GM21619 (cell line): ENCODE results near the gene BCAN.

Experiments
- ATAC-seq: cut with Tn5 transposase; IDR thresholded peaks from one replicate; pipeline ENCODE4 v1.9.1; 2021; ENCODE audit not compliant: unreplicated experiment

Gene BCAN

DNA sequence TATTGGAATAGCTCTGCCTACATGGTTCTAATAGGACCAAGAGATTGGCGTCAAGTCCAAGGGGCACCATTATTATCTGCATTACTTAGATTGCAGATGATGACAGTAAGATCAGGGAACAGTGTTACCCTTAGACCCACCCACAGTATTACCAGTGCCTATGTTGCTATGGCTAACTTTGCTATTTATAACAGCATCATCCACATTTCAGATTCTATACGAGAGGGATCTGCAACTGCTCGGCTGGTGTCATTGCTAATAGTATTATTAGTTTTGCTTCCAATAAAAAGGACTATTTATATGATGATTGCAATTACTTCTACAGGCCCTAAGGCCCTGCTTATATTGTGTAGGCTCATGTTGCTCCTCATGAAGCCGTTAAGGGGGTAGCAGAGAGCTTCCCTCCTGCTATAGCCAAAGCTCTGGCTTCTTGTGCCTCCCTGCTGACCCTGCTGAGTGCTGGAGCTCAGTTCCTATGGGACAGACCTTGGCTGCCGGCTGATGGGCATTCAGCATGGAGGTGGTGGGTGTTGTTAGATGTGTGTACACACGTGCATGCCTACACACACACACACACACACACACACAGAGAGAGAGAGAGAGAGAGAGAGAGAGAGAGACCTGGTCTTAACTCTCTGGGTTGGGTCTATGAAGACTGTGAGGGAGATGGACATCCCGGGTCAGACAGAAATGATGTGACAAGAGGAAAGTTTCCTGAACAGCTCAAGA is 1.3 kb downstream of the BCAN start:
- no peak for ATAC-seq

DNA sequence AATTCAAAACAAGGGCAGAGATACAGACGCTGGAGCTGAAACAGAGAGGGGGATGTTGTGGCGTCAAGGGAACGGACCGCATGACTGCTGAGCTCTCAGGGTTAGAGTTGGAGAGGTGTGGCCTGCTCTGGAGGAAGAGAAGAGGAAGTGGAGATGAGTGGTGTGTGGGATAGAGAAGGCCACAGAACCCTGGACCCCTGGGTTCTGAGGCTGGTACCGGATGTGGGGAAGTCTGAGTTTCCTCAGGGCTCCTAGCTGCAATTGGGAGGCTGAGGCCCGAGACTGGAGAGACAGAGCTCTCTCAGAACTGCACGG is 1.8 kb downstream of the BCAN start:
- ATAC-seq: no peak

DNA sequence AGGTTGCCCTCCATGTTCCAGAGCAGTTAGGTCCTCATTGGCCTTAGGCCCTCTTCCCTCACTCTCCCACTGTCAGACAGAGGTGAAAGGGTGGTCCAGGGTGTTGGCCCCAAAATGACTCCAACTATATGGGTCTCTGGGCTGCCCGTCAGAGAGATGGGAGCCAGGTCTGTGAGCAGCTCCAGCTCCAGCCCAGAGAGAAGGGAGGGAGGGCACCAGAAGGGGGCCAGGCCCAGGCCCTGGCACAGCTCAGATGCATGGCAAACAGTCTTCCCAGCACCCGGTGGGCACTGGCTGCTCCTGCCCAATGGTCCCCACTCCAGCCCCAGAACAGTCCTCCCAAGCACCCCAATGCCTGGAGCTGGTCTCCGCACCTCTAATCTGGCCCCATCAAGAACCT is 2.2 kb downstream of the BCAN start:
- no peak for ATAC-seq

DNA sequence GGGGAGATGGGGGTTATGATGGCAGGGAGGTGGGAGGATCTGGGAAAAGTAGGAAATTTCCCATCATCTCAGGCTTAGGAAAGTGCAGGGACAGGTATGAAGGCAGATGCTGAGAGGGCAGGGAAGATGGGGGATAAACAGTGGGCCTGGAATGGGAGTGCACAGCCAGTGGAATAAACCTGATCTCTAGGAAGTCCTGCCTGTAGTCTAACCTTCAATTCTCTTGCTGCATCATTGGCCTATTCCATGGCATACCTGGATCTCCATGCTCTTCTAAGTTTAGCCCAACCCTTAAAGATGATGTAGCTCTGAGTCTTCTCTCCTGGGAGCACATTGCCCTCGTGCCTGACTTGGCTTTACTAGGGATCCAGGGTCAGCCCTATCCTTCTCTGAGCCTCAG is 2.7 kb downstream of the BCAN start:
- ATAC-seq: no peak

DNA sequence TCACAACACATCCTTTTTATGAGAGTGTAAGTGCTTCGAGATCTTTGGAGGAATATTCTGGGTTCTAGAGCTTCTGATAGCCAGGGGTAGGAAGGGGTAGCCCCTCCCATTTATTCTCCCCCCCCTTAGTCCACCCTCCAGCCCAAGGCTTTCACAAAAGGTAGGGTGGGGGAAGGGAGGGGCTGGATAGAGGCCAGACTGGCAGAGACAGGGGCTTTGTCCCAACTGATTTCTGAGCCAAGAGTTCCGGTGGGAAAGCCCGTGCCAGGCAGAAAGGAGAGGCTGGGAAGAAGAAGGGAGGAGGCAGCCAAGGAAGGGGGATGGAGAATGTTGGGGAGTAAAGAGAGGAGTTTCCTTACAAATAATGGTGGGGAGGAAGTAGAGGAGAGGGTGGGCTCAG is 3.1 kb downstream of the BCAN start:
- ATAC-seq: no peak

DNA sequence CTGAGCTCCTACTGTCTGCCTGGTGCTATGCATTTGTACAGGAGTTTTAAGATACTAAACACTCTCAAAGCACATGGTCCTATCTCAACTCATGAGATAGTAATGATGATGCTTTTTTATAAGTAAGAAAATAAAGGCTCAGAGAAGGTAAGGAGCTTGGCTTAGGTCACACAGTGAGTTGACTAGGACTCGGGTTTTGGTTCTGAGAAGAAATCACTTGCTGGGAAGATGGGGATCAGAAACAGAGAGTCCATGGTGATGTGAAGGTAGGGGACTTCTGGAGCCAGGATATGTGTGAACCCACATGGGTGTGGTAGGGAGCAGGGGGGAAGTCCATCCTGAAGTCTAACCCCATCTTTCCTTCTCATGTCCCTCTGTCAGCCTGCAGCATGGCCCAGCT is 3.7 kb downstream of the BCAN start:
- ATAC-seq: no peak

DNA sequence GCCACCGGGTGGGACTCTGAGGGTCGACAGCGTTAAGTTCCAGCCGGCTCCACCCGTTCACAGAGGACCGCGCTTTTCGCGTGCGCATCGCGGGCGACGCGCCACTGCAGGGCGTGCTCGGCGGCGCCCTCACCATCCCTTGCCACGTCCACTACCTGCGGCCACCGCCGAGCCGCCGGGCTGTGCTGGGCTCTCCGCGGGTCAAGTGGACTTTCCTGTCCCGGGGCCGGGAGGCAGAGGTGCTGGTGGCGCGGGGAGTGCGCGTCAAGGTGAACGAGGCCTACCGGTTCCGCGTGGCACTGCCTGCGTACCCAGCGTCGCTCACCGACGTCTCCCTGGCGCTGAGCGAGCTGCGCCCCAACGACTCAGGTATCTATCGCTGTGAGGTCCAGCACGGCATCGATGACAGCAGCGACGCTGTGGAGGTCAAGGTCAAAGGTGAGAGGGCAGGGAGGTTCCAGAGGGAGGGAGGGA is 4.9 kb downstream of the BCAN start:
- ATAC-seq: no peak

DNA sequence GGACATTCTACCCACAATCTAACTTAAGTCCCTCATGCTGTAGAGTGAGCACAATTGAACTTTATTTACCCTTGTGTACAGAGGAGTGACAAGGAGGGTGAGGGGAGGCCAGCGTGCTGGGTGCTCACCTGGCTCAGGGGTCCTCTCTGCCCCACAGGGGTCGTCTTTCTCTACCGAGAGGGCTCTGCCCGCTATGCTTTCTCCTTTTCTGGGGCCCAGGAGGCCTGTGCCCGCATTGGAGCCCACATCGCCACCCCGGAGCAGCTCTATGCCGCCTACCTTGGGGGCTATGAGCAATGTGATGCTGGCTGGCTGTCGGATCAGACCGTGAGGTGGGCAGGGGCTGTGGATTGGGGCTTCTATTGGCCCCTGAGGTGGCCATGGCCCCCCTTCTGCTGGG is 5.4 kb downstream of the BCAN start:
- no peak for ATAC-seq

DNA sequence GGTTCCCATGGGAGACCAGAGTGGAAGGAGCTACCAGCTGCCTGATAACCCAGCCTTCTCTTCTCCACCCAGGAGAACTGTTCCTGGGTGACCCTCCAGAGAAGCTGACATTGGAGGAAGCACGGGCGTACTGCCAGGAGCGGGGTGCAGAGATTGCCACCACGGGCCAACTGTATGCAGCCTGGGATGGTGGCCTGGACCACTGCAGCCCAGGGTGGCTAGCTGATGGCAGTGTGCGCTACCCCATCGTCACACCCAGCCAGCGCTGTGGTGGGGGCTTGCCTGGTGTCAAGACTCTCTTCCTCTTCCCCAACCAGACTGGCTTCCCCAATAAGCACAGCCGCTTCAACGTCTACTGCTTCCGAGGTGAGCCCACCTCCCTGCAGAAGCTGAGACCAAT is 6.6 kb downstream of the BCAN start:
- no peak for ATAC-seq

DNA sequence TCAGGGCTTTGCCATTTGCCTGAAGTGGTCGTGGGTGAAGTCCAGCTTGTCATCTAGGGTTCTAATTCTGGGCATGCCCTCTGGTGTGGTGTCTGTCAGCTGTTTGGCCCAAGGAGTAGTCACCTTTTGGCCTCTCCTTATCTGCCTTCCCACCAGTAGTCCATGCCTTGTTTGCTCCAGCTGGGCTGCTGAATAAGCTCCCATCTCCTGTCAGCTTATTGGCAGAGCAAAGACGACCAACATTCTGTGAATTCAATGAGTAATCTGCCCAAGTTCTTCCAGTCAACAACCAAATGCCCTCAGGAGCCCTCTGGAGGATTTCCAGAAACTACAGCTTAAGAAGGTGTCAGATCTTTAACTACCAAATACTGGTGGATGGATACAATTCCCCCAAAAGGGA is 7.0 kb downstream of the BCAN start:
- ATAC-seq: no peak

DNA sequence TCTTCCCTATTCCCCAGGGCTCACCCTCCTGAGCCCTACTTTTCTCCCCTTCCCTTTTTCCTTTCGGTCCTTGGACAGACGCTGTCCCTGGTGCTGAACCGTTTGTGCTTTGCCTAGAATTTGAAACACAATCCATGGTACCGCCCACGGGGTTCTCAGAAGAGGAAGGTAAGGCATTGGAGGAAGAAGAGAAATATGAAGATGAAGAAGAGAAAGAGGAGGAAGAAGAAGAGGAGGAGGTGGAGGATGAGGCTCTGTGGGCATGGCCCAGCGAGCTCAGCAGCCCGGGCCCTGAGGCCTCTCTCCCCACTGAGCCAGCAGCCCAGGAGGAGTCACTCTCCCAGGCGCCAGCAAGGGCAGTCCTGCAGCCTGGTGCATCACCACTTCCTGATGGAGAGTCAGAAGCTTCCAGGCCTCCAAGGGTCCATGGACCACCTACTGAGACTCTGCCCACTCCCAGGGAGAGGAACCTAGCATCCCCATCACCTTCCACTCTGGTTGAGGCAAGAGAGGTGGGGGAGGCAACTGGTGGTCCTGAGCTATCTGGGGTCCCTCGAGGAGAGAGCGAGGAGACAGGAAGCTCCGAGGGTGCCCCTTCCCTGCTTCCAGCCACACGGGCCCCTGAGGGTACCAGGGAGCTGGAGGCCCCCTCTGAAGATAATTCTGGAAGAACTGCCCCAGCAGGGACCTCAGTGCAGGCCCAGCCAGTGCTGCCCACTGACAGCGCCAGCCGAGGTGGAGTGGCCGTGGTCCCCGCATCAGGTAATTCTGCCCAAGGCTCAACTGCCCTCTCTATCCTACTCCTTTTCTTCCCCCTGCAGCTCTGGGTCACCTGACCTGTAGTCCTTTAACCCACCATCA is 10.4 kb downstream of the BCAN start:
- ATAC-seq: no peak

DNA sequence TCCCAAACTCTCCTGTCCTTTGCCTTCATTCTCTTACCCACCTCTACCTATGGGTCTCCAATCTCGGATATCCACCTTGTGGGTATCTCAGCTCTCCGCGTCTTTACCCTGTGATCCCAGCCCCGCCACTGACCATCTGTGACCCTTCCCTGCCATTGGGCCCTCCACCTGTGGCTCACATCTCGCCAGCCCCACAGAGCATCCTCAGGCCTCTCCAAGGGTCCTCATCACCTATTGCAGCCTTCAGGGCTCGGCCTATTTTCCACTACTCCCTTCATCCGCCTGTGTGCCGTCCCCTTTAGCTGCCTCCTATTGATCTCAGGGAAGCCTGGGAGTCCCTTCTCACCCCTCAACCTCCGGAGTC is 11.1 kb downstream of the BCAN start:
- no peak for ATAC-seq

DNA sequence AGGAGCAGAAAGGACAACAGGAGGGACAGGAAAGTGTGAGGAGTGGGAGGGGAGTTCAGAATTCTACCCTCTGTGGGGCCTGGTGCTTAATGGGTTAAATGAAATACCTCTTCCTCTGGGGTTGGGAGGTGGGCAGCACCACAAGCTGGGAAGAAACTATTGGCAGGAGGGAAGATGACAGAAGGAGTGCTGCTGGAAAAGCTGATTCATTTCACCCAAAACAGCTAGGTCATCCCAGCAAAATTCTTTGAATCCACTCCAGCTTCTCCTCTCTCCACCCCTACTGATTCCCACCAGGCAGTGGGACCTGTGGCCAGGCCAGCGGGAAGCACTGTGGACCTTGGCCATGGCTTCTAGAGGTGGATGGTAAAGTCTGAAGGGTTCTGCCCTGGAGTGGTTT is 12.8 kb downstream of the BCAN start:
- no peak for ATAC-seq

DNA sequence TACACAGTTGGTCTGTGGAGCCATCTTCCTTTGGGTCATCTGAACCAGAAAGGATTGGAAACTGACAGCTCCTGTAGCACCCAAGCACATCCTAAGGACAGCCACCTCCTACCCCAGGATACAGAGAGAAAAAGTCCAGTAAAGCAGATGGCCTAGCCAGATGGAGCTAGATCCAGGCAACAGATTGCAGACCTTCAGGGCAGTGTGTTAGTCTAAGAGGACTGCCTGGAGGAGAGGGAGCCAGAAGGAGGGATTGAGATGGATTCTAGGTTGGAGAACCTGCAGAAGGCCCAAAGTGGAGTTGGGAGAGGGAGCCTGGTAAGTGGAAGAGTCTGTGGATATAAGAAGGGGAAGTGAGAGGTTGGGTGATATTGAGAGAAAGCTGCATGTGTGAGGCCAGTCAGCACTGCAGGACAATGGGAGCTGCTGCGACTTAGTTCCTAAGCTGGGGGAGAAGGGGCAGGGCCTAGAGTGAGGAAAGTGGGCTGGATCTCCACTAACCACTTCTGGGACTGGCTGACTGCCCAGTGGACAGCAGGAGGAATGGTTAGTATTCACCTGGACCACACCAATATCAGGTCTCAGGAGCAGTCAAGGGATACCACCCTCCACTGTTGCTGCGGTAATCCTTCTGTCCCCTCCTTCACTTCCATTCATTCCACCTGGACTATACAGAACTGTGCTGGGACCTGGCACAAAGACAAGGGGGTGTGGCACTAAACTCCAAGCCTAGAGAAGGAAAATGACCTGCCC is 13.4 kb downstream of the BCAN start:
- no peak for ATAC-seq

DNA sequence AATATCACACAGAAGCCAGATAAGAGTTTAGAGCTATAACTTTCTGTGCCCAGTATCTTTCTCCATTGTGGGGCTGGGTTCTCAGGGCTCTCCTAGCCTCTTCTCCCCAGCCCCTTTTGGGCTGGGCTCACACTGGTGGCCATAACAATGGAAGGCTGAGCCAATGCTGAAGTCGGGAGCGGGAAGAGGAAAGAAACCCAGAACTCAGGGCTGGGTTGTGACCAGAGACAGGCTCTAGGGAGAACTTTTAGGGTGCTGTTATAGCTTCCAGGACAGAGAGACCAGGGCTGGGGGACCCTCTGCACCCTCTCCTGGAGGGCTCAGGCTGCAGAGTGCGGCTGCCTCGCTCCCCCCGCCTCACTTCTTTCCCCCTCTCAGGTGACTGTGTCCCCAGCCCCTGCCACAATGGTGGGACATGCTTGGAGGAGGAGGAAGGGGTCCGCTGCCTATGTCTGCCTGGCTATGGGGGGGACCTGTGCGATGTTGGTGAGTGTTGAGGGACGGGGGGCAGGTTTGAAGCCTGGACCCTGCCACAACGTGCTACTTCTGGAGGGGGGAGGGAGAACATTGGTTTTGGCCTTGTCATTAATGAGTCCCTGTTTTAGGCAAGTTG is 14.1 kb downstream of the BCAN start:
- no peak for ATAC-seq

DNA sequence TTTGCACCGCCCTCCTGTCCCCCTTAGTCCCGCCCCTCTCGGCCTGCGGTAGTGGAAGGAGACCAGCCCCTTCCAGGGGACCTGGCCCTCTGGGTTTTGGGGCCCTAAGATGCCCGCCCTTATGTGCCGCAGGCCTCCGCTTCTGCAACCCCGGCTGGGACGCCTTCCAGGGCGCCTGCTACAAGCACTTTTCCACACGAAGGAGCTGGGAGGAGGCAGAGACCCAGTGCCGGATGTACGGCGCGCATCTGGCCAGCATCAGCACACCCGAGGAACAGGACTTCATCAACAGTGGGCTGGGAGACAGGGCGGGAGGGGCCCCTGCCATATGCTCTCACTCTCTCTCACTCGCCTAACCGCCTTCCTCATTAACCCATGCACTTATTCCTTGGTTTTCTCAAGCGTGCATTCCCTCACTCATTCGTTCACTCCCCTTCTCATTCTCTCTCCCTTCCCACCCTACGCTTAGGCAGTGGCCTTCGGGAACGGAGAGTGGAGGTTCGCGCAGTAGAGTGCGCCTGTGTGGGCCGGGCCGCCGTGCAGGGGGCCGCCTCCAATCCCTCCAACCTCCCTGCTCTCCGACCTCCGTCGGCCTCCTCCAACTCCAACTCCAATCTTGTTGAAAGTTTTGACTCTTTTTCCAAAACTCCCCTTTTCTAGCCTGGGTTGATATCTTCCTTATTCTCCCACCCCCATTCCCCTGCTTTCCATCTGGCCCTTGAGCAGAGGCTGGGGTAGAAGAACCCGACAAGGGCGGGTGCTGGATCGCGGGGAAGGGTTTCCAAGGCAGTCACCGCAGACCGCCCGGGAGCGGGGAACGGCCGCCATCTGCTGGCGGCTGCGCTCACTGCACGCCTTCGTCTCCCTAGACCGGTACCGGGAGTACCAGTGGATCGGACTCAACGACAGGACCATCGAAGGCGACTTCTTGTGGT is 15.2 kb downstream of the BCAN start:
- no peak for ATAC-seq

DNA sequence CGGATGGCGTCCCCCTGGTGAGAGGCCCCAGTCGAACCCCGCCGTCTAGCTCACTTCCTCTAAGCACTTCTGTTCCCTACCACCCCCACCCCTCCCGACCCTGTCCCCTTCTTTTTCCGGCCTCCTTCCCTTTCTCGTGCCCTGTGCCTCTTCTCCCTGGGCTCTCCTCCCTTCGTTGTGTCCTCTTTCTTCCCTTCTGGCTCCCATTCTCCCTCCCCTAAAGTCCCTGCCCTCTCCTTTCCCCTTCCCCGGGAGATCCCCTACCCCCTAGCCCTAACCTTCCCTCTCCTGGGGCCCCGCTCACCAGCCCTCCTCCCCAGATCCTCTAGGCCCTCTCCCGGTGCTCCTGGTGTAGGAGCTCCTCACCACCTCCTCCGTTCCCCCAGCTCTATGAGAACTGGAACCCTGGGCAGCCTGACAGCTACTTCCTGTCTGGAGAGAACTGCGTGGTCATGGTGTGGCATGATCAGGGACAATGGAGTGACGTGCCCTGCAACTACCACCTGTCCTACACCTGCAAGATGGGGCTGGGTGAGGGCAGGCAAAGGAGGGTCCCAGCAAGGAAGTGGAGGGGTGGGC is 15.9 kb downstream of the BCAN start:
- no peak for ATAC-seq

DNA sequence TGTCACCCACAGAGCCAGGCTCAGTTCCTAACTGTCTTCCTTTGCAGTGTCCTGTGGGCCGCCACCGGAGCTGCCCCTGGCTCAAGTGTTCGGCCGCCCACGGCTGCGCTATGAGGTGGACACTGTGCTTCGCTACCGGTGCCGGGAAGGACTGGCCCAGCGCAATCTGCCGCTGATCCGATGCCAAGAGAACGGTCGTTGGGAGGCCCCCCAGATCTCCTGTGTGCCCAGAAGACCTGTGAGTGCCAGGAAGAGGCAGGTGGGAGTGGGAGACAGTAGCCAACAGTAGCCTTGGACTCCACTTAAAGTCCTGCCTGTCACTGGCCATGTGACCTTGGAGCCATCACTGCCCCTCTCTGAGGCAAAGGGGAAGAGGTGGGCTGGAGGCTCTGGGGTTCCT is 16.6 kb downstream of the BCAN start:
- no peak for ATAC-seq

DNA sequence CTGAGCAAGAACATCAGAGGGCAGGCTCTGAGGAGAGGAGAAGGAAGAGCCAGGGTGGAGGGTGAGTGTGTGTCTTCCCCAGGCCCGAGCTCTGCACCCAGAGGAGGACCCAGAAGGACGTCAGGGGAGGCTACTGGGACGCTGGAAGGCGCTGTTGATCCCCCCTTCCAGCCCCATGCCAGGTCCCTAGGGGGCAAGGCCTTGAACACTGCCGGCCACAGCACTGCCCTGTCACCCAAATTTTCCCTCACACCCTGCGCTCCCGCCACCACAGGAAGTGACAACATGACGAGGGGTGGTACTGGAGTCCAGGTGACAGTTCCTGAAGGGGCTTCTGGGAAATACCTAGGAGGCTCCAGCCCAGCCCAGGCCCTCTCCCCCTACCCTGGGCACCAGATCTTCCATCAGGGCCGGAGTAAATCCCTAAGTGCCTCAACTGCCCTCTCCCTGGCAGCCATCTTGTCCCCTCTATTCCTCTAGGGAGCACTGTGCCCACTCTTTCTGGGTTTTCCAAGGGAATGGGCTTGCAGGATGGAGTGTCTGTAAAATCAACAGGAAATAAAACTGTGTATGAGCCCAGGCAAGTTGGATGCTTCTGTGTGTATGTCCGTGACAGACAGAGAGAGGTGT is 17.1 kb downstream of the BCAN start:
- no peak for ATAC-seq

DNA sequence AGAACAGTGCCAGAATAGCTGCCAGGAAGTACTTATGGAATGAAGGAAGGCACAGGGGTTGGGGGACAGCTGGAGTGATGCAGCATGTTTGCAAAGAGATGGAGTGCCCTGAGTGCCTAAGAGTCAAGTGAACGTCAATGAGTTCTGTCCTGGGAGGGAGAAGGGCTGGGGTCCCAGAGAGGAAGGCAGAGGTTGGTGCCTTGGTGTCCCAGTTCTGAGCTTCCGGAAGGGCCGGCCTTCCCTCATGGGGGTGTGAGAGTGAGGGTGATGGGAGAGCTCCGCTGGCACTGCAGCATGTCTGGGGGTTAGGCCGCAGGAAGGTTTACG is 17.7 kb downstream of the BCAN start:
- no peak for ATAC-seq
